ENCODE data around the gene PCDHGA7.
"Not testable (repeated sequence)": the region's sequence is repeated elsewhere in the genome, so short reads cannot be mapped to it uniquely, and the experiment has no call there.

PCDHGA7 gene

GRCh38 chr5:141402553-141403243, 20.2 kb downstream of the PCDHGA7 start, which contains the start of gene PCDHGA9:
PCDHGA9 (plus strand) TSS chr5:141402778; CDS start chr5:141402953, 175 bp downstream.
- DNase-seq, result no peak

- no peak for DNase-seq
Observed at GRCh38 chr5:141403387-141403786, 20.8 kb downstream of the PCDHGA7 start.

- peak; percentile 85 for DNase-seq
Observed at GRCh38 chr5:141407790-141408505, 25.4 kb downstream of the PCDHGA7 start, which contains the start of gene PCDHGB6. PCDHGB6 (plus strand) TSS chr5:141408021; CDS start chr5:141408203, 182 bp downstream.

GRCh38 chr5:141409598-141410306, 27.2 kb downstream of the PCDHGA7 start:
- no peak for DNase-seq

GRCh38 chr5:141411575-141411974, 29.0 kb downstream of the PCDHGA7 start:
- DNase-seq, result no peak

- no peak for DNase-seq
Observed at GRCh38 chr5:141412854-141413539, 30.5 kb downstream of the PCDHGA7 start, which contains the start of gene PCDHGA10. PCDHGA10 (plus strand) TSS chr5:141412987; CDS start chr5:141413176, 189 bp downstream.

- no peak for DNase-seq
Observed at GRCh38 chr5:141413540-141414069, 31.1 kb downstream of the PCDHGA7 start.

GRCh38 chr5:141414548-141415274, 32.2 kb downstream of the PCDHGA7 start:
- not testable (repeated sequence) for DNase-seq

GRCh38 chr5:141415275-141415618, 32.7 kb downstream of the PCDHGA7 start:
- DNase-seq, result not testable (repeated sequence)

- peak; percentile 93 for DNase-seq
Observed at GRCh38 chr5:141417494-141418172, 35.1 kb downstream of the PCDHGA7 start, which contains the start of gene PCDHGB7. PCDHGB7 (plus strand) TSS chr5:141417677; CDS start chr5:141417860, 183 bp downstream.

- DNase-seq, result no peak
Observed at GRCh38 chr5:141419074-141419880, 36.7 kb downstream of the PCDHGA7 start.

- DNase-seq, result peak; percentile 75
Observed at GRCh38 chr5:141420855-141421488, 38.4 kb downstream of the PCDHGA7 start, which contains the start of gene PCDHGA11. PCDHGA11 (plus strand) TSS chr5:141421051; CDS start chr5:141421228, 177 bp downstream.

GRCh38 chr5:141421489-141421855, 38.9 kb downstream of the PCDHGA7 start:
- DNase-seq, result no peak

- DNase-seq, result no peak
Observed at GRCh38 chr5:141422742-141423291, 40.3 kb downstream of the PCDHGA7 start.

GRCh38 chr5:141427783-141428426, 45.4 kb downstream of the PCDHGA7 start:
- no peak for DNase-seq

GRCh38 chr5:141430332-141431113, 48.0 kb downstream of the PCDHGA7 start, which contains the start of gene PCDHGA12:
PCDHGA12 (plus strand) TSS chr5:141430507; CDS start chr5:141430760, 253 bp downstream.
- no peak for DNase-seq

- DNase-seq, result no peak
Observed at GRCh38 chr5:141431286-141431685, 48.7 kb downstream of the PCDHGA7 start.

GRCh38 chr5:141432308-141432707, 49.8 kb downstream of the PCDHGA7 start:
- not testable (repeated sequence) for DNase-seq
